ENCODE data around the gene CARD11. TPM values are rescaled to one million over a fixed set of nuclear protein-coding genes. Genes with fewer than 3 reads are reported as not detected.

The CARD11 gene
- total RNA-seq, 2 donors from 2014 or later: 0.87 to 2.4 TPM

DNA sequence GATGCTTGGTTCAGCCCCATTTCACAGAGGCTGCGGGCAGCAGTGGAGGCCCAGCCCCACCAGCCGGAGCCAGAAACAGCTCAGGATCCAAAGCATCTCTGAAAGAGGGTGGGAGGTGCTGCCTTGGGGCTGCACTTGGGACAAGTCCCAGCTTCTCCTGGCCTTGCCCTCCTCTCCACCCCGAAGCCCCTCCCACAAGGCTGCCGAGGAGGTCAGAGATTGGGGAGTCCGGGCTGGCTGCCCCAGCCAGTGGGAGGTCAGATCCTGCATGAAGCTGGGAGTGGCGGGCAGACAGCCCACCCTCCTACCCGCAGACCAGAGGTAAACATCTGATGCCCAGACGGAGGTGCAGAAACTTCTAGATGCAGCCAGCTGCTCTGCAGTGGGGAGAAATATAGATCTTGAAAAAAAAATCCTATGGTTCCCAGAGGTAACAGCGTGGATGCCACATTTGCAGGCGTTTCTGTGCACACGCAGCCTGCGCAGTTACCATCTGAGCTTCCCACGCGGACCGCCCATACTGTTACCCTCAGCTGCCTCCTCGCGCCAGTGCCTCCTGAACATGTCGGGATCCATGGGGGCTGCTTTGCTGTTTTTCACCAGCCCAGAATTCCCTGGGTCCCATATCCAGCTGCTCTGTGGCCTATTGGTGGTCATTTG lies 162.7 kb downstream of the CARD11 start:
- Histone ChIP-seq H3K36me3 (no peaks in the 10 kb centered on the region), H3K9me3 (no peaks in the 10 kb centered on the region), H3K27me3 (replicated peaks; ENCODE audit: insufficient read depth) (no peaks in the 10 kb centered on the region), H3K4me3 (no peak overlapping the region), H3K4me1 (replicated peaks) (no peaks in the 10 kb centered on the region), H3K27ac (no peak overlapping the region)
- intact Hi-C loops (cut with DNase I): no loop called here
- TF ChIP-seq POLR2AphosphoS5 (IDR thresholded peaks at IDR 0.05) (no peak), CTCF (IDR thresholded peaks at IDR 0.05) (no peak), POLR2A (IDR thresholded peaks at IDR 0.05) (no peak)
- no peak for DNase-seq (ENCODE audit: low spot score)
- WGBS: 77% methylated on average over 18 of the region's 18 CpGs

GRCh38 chr7:2880051-2880450 lies 163.6 kb downstream of the CARD11 start:
- H3K27ac ChIP-seq: no peak overlapping the region
- H3K36me3 ChIP-seq: no peaks in the 10 kb centered on the region
- no peak for DNase-seq (ENCODE audit: low spot score)
- intact Hi-C loops (cut with DNase I): no loop called here
- no peak overlapping the region for H3K4me3 ChIP-seq
- no peaks in the 10 kb centered on the region for H3K27me3 ChIP-seq (replicated peaks; ENCODE audit: insufficient read depth)
- 81% methylated on average over 8 of the region's 8 CpGs for WGBS
- H3K4me1 ChIP-seq (replicated peaks): no peaks in the 10 kb centered on the region
- TF ChIP-seq POLR2A (IDR thresholded peaks at IDR 0.05) (no peak), CTCF (IDR thresholded peaks at IDR 0.05) (no peak)
- H3K9me3 ChIP-seq: no peaks in the 10 kb centered on the region

DNA sequence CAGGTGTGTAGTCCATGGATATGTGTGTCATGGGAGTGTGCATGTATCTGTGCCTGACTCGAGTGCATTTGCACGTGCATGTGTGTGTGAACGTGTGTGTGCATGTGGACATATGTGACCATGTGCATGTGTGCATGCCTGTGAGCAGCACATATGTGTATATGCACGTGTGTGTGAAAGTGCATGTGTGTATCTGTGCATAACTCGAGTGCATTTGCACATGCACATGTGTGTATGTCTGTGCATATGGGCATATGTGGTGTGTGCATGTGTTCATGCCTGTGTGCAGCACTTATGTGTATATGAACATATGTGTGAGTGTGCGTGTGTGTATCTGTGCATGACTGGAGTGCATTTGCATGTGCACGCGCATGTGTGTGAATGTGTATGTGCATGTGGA lies 164.3 kb downstream of the CARD11 start:
- H3K4me3 ChIP-seq: no peak overlapping the region
- no peaks in the 10 kb centered on the region for H3K9me3 ChIP-seq
- no peaks in the 10 kb centered on the region for H3K36me3 ChIP-seq
- no peak overlapping the region for H3K27ac ChIP-seq
- no peak for DNase-seq (ENCODE audit: low spot score)
- WGBS: 95% methylated on average over 8 of the region's 8 CpGs
- H3K4me1 ChIP-seq (replicated peaks): no peaks in the 10 kb centered on the region
- intact Hi-C loops (cut with DNase I): loop anchor here (5.0 kb wide), 1 partner anchor 1018 kb away; no protein-coding TSS in a partner anchor
- H3K27me3 ChIP-seq (replicated peaks; ENCODE audit: insufficient read depth): no peaks in the 10 kb centered on the region
- TF ChIP-seq POLR2AphosphoS5 (IDR thresholded peaks at IDR 0.05) (no peak), POLR2A (IDR thresholded peaks at IDR 0.05) (no peak), CTCF (IDR thresholded peaks at IDR 0.05) (no peak)

GRCh38 chr7:2878306-2878705 lies 165.4 kb downstream of the CARD11 start:
- 84% methylated on average over 3 of the region's 3 CpGs for WGBS

More at GRCh38 chr7:2878306-2878705, 165.4 kb downstream of the CARD11 start:
- no peak for TF ChIP-seq POLR2A (IDR thresholded peaks at IDR 0.05)
- no peak for TF ChIP-seq POLR2AphosphoS5 (IDR thresholded peaks at IDR 0.05)
- no peak for TF ChIP-seq CTCF (IDR thresholded peaks at IDR 0.05)
- no peaks in the 10 kb centered on the region for H3K27me3 ChIP-seq (replicated peaks; ENCODE audit: insufficient read depth)
- no peaks in the 10 kb centered on the region for H3K4me1 ChIP-seq (replicated peaks)
- H3K9me3 ChIP-seq: no peaks in the 10 kb centered on the region
- no peak for DNase-seq (ENCODE audit: low spot score)
- H3K36me3 ChIP-seq: no peaks in the 10 kb centered on the region
- intact Hi-C loops (cut with DNase I): loop anchor here (5.0 kb wide), 1 partner anchor 1019 kb away; no protein-coding TSS in a partner anchor
- no peak overlapping the region for H3K4me3 ChIP-seq
- H3K27ac ChIP-seq: no peak overlapping the region
